RWPE1 (cell line): ENCODE data around the gene NT5C1A.

Experiments
- CTCF ChIA-PET: fragments of 350-600 bp; sonication (Branson Sonifier 250); formaldehyde crosslinking; extraction: SDS; loops from one replicate; lab custom pipeline; 2021; lab: Yijun Ruan, JAX
- POLR2A ChIA-PET: fragments of 400-600 bp; formaldehyde crosslinking; extraction: SDS; loops from one replicate; lab custom pipeline; 2020; ENCODE audit warnings: antibody characterized with exemption; ENCODE audit not compliant: low non-redundant PET; lab: Yijun Ruan, JAX
- DNase-seq: peaks from one replicate; pipeline ENCODE4 v3.0.0; 2012; ENCODE audit warnings: low spot score
- H3K27ac ChIP-seq: fragments of 450-650 bp; 2 replicates; pipeline ENCODE4 v1.5.1; 2017
- CTCF ChIP-seq: fragments of 450-650 bp; conservative IDR thresholded peaks from 2 replicates; pipeline ENCODE4 v1.5.1; 2017; ENCODE audit warnings: low read depth, mild to moderate bottlenecking

NT5C1A gene

GRCh38 chr1:39643705-39644104 is 28.2 kb downstream of the NT5C1A start:
- H3K27ac ChIP-seq = no peak overlapping the region
- TF ChIP-seq CTCF = no peak
- POLR2A ChIA-PET = no interaction called here
- CTCF ChIA-PET = interaction anchor here (1.4 kb wide), 1 partner anchor 9 kb away, joined by 5 read pairs; no protein-coding TSS in a partner anchor
- no peak for DNase-seq

GRCh38 chr1:39642796-39643195 is 29.1 kb downstream of the NT5C1A start:
- no peak for TF ChIP-seq CTCF
- H3K27ac ChIP-seq = no peak overlapping the region; the same call in 1 of the 2 replicates
- POLR2A ChIA-PET = no interaction called here
- DNase-seq = no peak
- CTCF ChIA-PET = no interaction called here

GRCh38 chr1:39640861-39641260 is 31.0 kb downstream of the NT5C1A start:
- no peak for TF ChIP-seq CTCF
- ChIA-PET POLR2A (no interaction called here), CTCF (interaction anchor here (1.2 kb wide), 3 partner anchors 13 to 64 kb away, joined by 4 to 5 read pairs (median 4); no protein-coding TSS in a partner anchor)
- H3K27ac ChIP-seq = no peak overlapping the region
- no peak for DNase-seq

- POLR2A ChIA-PET = no interaction called here
- DNase-seq = peak; percentile 40
- CTCF ChIA-PET = interaction anchor here (0.6 to 1.1 kb wide), 3 partner anchors 8 to 67 kb away, joined by 3 to 4 read pairs (median 4); no protein-coding TSS in a partner anchor
- TF ChIP-seq CTCF = no peak
- H3K27ac ChIP-seq = no peak within 1 kb of the TSS
Measured at GRCh38 chr1:39639305-39640130, 32.4 kb downstream of the NT5C1A start, which contains the start of gene HEYL. Gene HEYL (minus strand): TSS chr1:39639643. CDS start chr1:39639625, 18 bp downstream.

GRCh38 chr1:39638965-39639304 is 33.0 kb downstream of the NT5C1A start:
- no peak overlapping the region for H3K27ac ChIP-seq
- ChIA-PET CTCF (interaction anchor here (0.6 to 1.1 kb wide), 2 partner anchors 9 to 64 kb away, joined by 3 to 4 read pairs; no protein-coding TSS in a partner anchor), POLR2A (no interaction called here)
- no peak for TF ChIP-seq CTCF
- no peak for DNase-seq

- ChIA-PET CTCF (no interaction called here), POLR2A (interaction anchor here (0.5 kb wide), 1 partner anchor 1699 kb away, joined by 13 read pairs; no protein-coding TSS in a partner anchor)
- H3K27ac ChIP-seq = no peak overlapping the region
- no peak for DNase-seq
- TF ChIP-seq CTCF = no peak
Measured at GRCh38 chr1:39637361-39637760, 34.5 kb downstream of the NT5C1A start.
